K562 (cell line): ENCODE data around the gene ATP5PB. TPM values are rescaled to one million over a fixed set of nuclear protein-coding genes. Genes with fewer than 3 reads are reported as not detected.

Experiments
- BRD4 ChIP-seq: fragments of 200-600 bp; sonication (generic); IDR thresholded peaks from 2 replicates; pipeline ENCODE4 v1.6.1; 2017; ENCODE audit warnings: inconsistent platforms
- CREB1 ChIP-seq, 2 experiments: sonication (generic) in 1 of 2; formaldehyde crosslinking in 1 of 2; IDR thresholded peaks; 2 replicates each; pipeline versions ENCODE4 v1.6.1 to v1.8.0; 2012 to 2022; ENCODE audit warnings: inconsistent platforms in 1 of 2, mild to moderate bottlenecking in 1 of 2, missing genetic modification reagents in 1 of 2, moderate library complexity in 1 of 2
- DACH1 ChIP-seq: fragments of 450-650 bp; IDR thresholded peaks from 2 replicates; pipeline ENCODE4 v1.6.1; 2018; ENCODE audit not compliant: partially characterized antibody
- ESRRB ChIP-seq: fragments of 250-450 bp; sonication (Bioruptor Pico); IDR thresholded peaks from 2 replicates; pipeline ENCODE4 v1.5.0; 2020; ENCODE audit warnings: mild to moderate bottlenecking, moderate library complexity, borderline replicate concordance
- FOXK1 ChIP-seq: sonication (generic); formaldehyde crosslinking; IDR thresholded peaks from 2 replicates; pipeline ENCODE4 v1.8.0; 2022; ENCODE audit warnings: missing genetic modification reagents, mild to moderate bottlenecking, borderline replicate concordance
- HDAC2 ChIP-seq: fragments of 450-650 bp; IDR thresholded peaks from 2 replicates; pipeline ENCODE4 v1.6.1; 2016; ENCODE audit warnings: mild to moderate bottlenecking
- KLF1 ChIP-seq: fragments of 450-650 bp; IDR thresholded peaks from 2 replicates; pipeline ENCODE4 v1.6.1; 2016; ENCODE audit warnings: missing genetic modification characterization, missing compliant biosample characterization
- L3MBTL2 ChIP-seq: fragments of 450-650 bp; IDR thresholded peaks from 2 replicates; pipeline ENCODE4 v1.6.1; 2016; ENCODE audit warnings: mild to moderate bottlenecking, moderate library complexity
- MEF2D ChIP-seq: conservative IDR thresholded peaks from 2 replicates; pipeline ENCODE4 v1.6.1; 2016; ENCODE audit warnings: low read depth, missing genetic modification characterization, missing compliant biosample characterization
- NR1H2 ChIP-seq: sonication (generic); formaldehyde crosslinking; IDR thresholded peaks from 2 replicates; pipeline ENCODE4 v1.4.0; 2020; ENCODE audit warnings: mild to moderate bottlenecking, missing genetic modification reagents
- NR2C1 ChIP-seq, 2 experiments: fragments of 450-650 bp; IDR thresholded peaks; 2 replicates each; pipeline ENCODE4 v1.6.1; 2017; ENCODE audit warnings: mild to moderate bottlenecking in 2 of 2, antibody characterized with exemption in 1 of 2, inconsistent platforms in 1 of 2, missing compliant biosample characterization in 1 of 2, missing genetic modification characterization in 1 of 2
- RBM34 ChIP-seq: fragments of 200-400 bp; formaldehyde crosslinking; IDR thresholded peaks from 2 replicates; pipeline ENCODE4 v1.6.1; 2018; ENCODE audit warnings: low read length, borderline replicate concordance; ENCODE audit not compliant: insufficient read depth
- SMARCA5 ChIP-seq: fragments of 450-650 bp; IDR thresholded peaks from 2 replicates; pipeline ENCODE4 v1.6.1; 2016
- SRSF3 ChIP-seq: fragments of 200-400 bp; formaldehyde crosslinking; IDR thresholded peaks from 2 replicates; pipeline ENCODE4 v1.6.1; 2016; ENCODE audit warnings: mild to moderate bottlenecking, low read length, moderate library complexity; ENCODE audit not compliant: insufficient read depth
- TAF7 ChIP-seq: fragments of 450-650 bp; IDR thresholded peaks from 2 replicates; pipeline ENCODE4 v1.6.1; 2016; ENCODE audit warnings: missing genetic modification characterization, missing compliant biosample characterization
- ZFP36 ChIP-seq: fragments of 150-350 bp; IDR thresholded peaks from 2 replicates; pipeline ENCODE4 v1.6.1; 2018; ENCODE audit warnings: low read length, low read depth; ENCODE audit not compliant: partially characterized antibody
- ZNF12 ChIP-seq: sonication (generic); formaldehyde crosslinking; IDR thresholded peaks from 2 replicates; pipeline ENCODE4 v1.4.0; 2020; ENCODE audit warnings: mild to moderate bottlenecking, missing genetic modification reagents
- ZNF668 ChIP-seq: fragments of 250-450 bp; sonication (Bioruptor Pico); IDR thresholded peaks from 2 replicates; pipeline ENCODE4 v1.8.0; 2022; ENCODE audit warnings: mild to moderate bottlenecking, inconsistent platforms
- ZNF778 ChIP-seq: fragments of 450-650 bp; formaldehyde crosslinking; IDR thresholded peaks from 2 replicates; pipeline ENCODE4 v1.4.0; 2020; ENCODE audit warnings: mild to moderate bottlenecking, moderate library complexity
- ZNF830 ChIP-seq: fragments of 250-450 bp; sonication (Bioruptor Pico); IDR thresholded peaks from 2 replicates; pipeline ENCODE4 v1.5.0; 2021; ENCODE audit warnings: mild to moderate bottlenecking
- polyA plus RNA-seq, 8 experiments: library from polyadenylated mRNA; depleted of rRNA in 4 of 8; stranded (reverse) in 5 of 8; unstranded in 3 of 8; fragments of >200 nt; fragmentation: Nextera tagmentation in 2 of 8; fragmentation: Illumina TruSeq in 1 of 8; extraction: Ambion mirVana in 2 of 8; extraction: Trizol in 1 of 8; gene quantifications; 2 replicates each; pipeline versions ENCODE4 v1.2.1 to v1.2.3, GENCODE V29; 2011 to 2014; ENCODE audit warnings: inconsistent platforms in 1 of 8, missing spikeins in 1 of 8
- total RNA-seq, 7 experiments: library from RNA; depleted of rRNA in 6 of 7; stranded (reverse); fragments of >200 nt in 6 of 7; fragmentation: Illumina TruSeq in 2 of 7; extraction: Trizol in 2 of 7; gene quantifications; 2 replicates each; pipeline versions ENCODE4 v1.2.1 to v1.2.3, GENCODE V29; 2011 to 2021; ENCODE audit warnings: low replicate concordance in 1 of 7
- TF ChIP-seq, protein P1 (sequence below): sonication (generic); formaldehyde crosslinking; IDR thresholded peaks from 2 replicates; pipeline ENCODE4 v1.8.0; 2022; ENCODE audit warnings: mild to moderate bottlenecking, low read depth, missing genetic modification reagents
- TF ChIP-seq, protein P2 (sequence below): fragments of 200-800 bp; sonication (Bioruptor generic); IDR thresholded peaks from 2 replicates; pipeline ENCODE4 v1.6.1; 2017; ENCODE audit warnings: missing genetic modification characterization, missing compliant biosample characterization
- TF ChIP-seq, protein P3 (sequence below), 3 experiments: IDR thresholded peaks in 2 of 3; conservative IDR thresholded peaks in 1 of 3; 2 replicates each; pipeline ENCODE4 v1.5.1; 2011 to 2012; ENCODE audit warnings: low read length in 3 of 3, mild to moderate bottlenecking in 3 of 3, control low read depth in 2 of 3, improper control_type of control experiment in 1 of 3, inconsistent platforms in 1 of 3, low read depth in 1 of 3, mixed read lengths in 1 of 3, moderate library complexity in 1 of 3; ENCODE audit not compliant: insufficient read depth in 2 of 3

ATP5PB gene
- total and polyA plus RNA-seq, 9 of the 15 experiments (the other 6 are each of a cell fraction or from before 2014, with no cell fraction given): 651 to 2,735 (median 1,061) TPM

DNA sequence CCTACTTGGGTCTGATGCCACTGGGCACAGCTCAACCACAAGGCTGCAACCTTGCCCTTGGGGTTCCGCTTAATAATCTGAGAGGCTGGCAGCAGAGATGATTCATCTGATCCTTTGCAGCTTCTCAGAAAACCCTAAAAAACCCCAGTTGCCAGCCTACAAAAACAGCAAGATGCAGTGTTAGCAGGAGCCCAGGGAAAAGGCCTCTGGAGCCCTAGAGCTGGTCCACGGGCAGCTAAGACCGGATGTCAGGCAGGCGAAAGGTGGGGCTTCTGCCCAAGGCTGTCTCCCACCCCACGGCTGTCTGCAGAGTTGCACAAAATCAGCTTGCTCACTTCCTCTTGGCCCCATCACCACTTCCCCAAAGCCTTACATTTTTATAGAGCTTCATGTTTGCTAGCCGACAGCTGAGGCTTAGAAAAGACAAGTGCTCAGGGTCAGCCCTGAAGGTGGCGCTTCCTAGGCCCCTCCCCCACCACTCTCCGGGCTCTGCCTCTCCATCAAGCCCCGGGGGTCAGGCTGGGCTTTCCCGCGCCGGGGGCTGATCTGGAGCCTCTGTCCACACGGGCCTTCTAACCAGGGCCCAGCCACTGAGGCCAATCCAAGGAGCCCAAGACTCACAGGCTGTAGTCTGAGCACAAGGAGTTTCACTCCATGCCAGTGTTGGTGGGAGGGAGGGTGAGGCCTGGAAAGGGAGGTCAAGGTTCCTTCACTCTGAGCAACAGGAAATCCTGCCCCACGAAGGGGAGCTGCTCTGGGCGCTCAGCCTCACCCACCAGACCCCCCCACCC, 58.3 kb downstream of the ATP5PB start (continued):
- TF ChIP-seq BRD4: 0 out of 2 replicates have a peak, but pooled peaks have one; percentile 41
- TF ChIP-seq CREB1 (IDR thresholded peaks at IDR 0.05): no peak
- peak; percentile 8; the same call in 1 of the 2 replicates for TF ChIP-seq CREB1 (CRISPR knock-in tag; IDR thresholded peaks at IDR 0.05)
- TF ChIP-seq, protein P1, sequence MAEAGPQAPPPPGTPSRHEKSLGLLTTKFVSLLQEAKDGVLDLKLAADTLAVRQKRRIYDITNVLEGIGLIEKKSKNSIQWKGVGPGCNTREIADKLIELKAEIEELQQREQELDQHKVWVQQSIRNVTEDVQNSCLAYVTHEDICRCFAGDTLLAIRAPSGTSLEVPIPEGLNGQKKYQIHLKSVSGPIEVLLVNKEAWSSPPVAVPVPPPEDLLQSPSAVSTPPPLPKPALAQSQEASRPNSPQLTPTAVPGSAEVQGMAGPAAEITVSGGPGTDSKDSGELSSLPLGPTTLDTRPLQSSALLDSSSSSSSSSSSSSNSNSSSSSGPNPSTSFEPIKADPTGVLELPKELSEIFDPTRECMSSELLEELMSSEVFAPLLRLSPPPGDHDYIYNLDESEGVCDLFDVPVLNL (CRISPR knock-in tag): no peak
- TF ChIP-seq ZNF778 (CRISPR knock-in tag): no peak
- TF ChIP-seq ZNF830 (CRISPR knock-in tag): no peak
- TF ChIP-seq FOXK1 (CRISPR knock-in tag): peak; percentile 89; the same call in 1 of the 2 replicates
- TF ChIP-seq NR2C1 (IDR thresholded peaks at IDR 0.05): peak; percentile 88
- TF ChIP-seq NR2C1 (tag; IDR thresholded peaks at IDR 0.05): peak; percentile 87
- no peak for TF ChIP-seq SRSF3
- TF ChIP-seq NR1H2 (CRISPR knock-in tag): 0 out of 2 replicates have a peak, but pooled peaks have one; percentile 61
- TF ChIP-seq, protein P2, sequence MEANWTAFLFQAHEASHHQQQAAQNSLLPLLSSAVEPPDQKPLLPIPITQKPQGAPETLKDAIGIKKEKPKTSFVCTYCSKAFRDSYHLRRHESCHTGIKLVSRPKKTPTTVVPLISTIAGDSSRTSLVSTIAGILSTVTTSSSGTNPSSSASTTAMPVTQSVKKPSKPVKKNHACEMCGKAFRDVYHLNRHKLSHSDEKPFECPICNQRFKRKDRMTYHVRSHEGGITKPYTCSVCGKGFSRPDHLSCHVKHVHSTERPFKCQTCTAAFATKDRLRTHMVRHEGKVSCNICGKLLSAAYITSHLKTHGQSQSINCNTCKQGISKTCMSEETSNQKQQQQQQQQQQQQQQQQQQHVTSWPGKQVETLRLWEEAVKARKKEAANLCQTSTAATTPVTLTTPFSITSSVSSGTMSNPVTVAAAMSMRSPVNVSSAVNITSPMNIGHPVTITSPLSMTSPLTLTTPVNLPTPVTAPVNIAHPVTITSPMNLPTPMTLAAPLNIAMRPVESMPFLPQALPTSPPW: peak; percentile 67
- 0 out of 2 replicates have a peak, but pooled peaks have one; percentile 47 for TF ChIP-seq ESRRB (CRISPR knock-in tag)
- peak; percentile 2 for TF ChIP-seq ZFP36
- TF ChIP-seq DACH1: no peak
- no peak for TF ChIP-seq TAF7
- TF ChIP-seq ZNF668 (CRISPR knock-in tag): 0 out of 2 replicates have a peak, but pooled peaks have one; percentile 29
- TF ChIP-seq SMARCA5: peak; percentile 22; the same call in 1 of the 2 replicates
- TF ChIP-seq RBM34: no peak
- TF ChIP-seq L3MBTL2: peak; percentile 75
- 0 out of 2 replicates have a peak, but pooled peaks have one; percentile 16 for TF ChIP-seq ZNF12 (CRISPR knock-in tag)
- TF ChIP-seq MEF2D (tag): 0 out of 2 replicates have a peak, but pooled peaks have one; percentile 15
- TF ChIP-seq HDAC2: peak; percentile 71
- 0 out of 2 replicates have a peak, but pooled peaks have one; percentile 18 for TF ChIP-seq KLF1 (tag)
- TF ChIP-seq, protein P3, sequence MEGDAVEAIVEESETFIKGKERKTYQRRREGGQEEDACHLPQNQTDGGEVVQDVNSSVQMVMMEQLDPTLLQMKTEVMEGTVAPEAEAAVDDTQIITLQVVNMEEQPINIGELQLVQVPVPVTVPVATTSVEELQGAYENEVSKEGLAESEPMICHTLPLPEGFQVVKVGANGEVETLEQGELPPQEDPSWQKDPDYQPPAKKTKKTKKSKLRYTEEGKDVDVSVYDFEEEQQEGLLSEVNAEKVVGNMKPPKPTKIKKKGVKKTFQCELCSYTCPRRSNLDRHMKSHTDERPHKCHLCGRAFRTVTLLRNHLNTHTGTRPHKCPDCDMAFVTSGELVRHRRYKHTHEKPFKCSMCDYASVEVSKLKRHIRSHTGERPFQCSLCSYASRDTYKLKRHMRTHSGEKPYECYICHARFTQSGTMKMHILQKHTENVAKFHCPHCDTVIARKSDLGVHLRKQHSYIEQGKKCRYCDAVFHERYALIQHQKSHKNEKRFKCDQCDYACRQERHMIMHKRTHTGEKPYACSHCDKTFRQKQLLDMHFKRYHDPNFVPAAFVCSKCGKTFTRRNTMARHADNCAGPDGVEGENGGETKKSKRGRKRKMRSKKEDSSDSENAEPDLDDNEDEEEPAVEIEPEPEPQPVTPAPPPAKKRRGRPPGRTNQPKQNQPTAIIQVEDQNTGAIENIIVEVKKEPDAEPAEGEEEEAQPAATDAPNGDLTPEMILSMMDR (IDR thresholded peaks at IDR 0.05 in 2 of 3, conservative IDR thresholded peaks at IDR 0.05 in 1 of 3; ENCODE audit: insufficient read depth in 2 of 3, low read depth in 1 of 3, low read length in 3 of 3): peak in 1 of 3 experiments; percentile 45; a peak in 2 of 6 replicates
